Adrenal gland (tissue), 5 donors: ENCODE measurements around the gene IRF8.

Experiments
- CTCF ChIP-seq, 6 experiments: fragments of 450-650 bp in 4 of 6; fragments of 200-600 bp in 2 of 6; sonication (generic) in 1 of 6; IDR thresholded peaks; 1 replicate in 5 of 6; 2 replicates in 1 of 6; pipeline versions ENCODE4 v1.5.1 to v1.8.0; 2016 to 2021; ENCODE audit warnings: antibody characterized with exemption in 6 of 6, mild to moderate bottlenecking in 2 of 6, moderate library complexity in 1 of 6
- POLR2A ChIP-seq, 2 donors: fragments of 450-650 bp; IDR thresholded peaks; one replicate each; pipeline ENCODE4 v1.6.1; 2017; ENCODE audit warnings: antibody characterized with exemption in 2 of 2, mild to moderate bottlenecking in 2 of 2, moderate library complexity in 1 of 2
- donor health status: DM: no; HTN: no; CAD: no.

GRCh38 chr16:85948138-85948509 is 49.2 kb downstream of the IRF8 start:
- TF ChIP-seq CTCF (IDR thresholded peaks at IDR 0.05) (no peak), POLR2A (IDR thresholded peaks at IDR 0.05) (no peak)
